Common myeloid progenitor, CD34-positive (primary cell): ENCODE data around the gene KLF9.
A peak's percentile ranks its signal among the peaks of the same experiment; 100 is the strongest.

Source experiments
- CTCF ChIA-PET: fragments of 350-600 bp; sonication (Branson Sonifier 250); formaldehyde crosslinking; loops from one replicate; lab custom pipeline; 2021; ENCODE audit warnings: antibody characterized with exemption; lab: Charles Lee
- POLR2A ChIA-PET: fragments of 350-600 bp; sonication (Branson Sonifier 250); formaldehyde crosslinking; loops from one replicate; lab custom pipeline; 2021; ENCODE audit warnings: antibody characterized with exemption; lab: Charles Lee
- DNase-seq, 3 donors: peaks; one replicate each; pipeline versions ENCODE4 v3.0.0 to v3.0.0-alpha.2; 2013
- H3K27ac ChIP-seq, 2 experiments: 1 replicate in 1 of 2; 2 replicates in 1 of 2; pipeline ENCODE4 v1.7.0; 2013; ENCODE audit warnings: inconsistent platforms in 2 of 2, low read length in 2 of 2, mild to moderate bottlenecking in 2 of 2, low read depth in 1 of 2, moderate library complexity in 1 of 2; ENCODE audit not compliant: severe bottlenecking in 2 of 2, insufficient read depth in 1 of 2, poor library complexity in 1 of 2
- H3K27me3 ChIP-seq, 5 experiments: replicated peaks in 2 of 5; 1 replicate in 3 of 5; 2 replicates in 2 of 5; pipeline versions ENCODE4 v1.6.1 to v1.7.0; 2013; ENCODE audit warnings: low read length in 4 of 5, mild to moderate bottlenecking in 2 of 5, moderate library complexity in 2 of 5, inconsistent platforms in 1 of 5; ENCODE audit not compliant: insufficient read depth in 5 of 5, control insufficient read depth in 4 of 5
- H3K36me3 ChIP-seq, 4 experiments: 1 replicate in 2 of 4; 2 replicates in 2 of 4; pipeline versions ENCODE4 v1.6.1 to v1.7.0; 2013; ENCODE audit warnings: low read length in 3 of 4, control low read depth in 1 of 4, mild to moderate bottlenecking in 1 of 4; ENCODE audit not compliant: control insufficient read depth in 4 of 4, insufficient read depth in 4 of 4
- H3K4me1 ChIP-seq, 4 experiments: 1 replicate in 3 of 4; 2 replicates in 1 of 4; pipeline versions ENCODE4 v1.6.1 to v1.7.1; 2013; ENCODE audit warnings: low read length in 3 of 4, mild to moderate bottlenecking in 3 of 4, control low read depth in 1 of 4, inconsistent platforms in 1 of 4, moderate library complexity in 1 of 4; ENCODE audit not compliant: control insufficient read depth in 4 of 4, insufficient read depth in 4 of 4; ENCODE audit errors: control extremely low read depth in 1 of 4
- H3K4me3 ChIP-seq, 7 experiments: 1 replicate in 4 of 7; 2 replicates in 3 of 7; pipeline versions ENCODE4 v1.5.1 to v1.7.0; 2013; ENCODE audit warnings: mild to moderate bottlenecking in 7 of 7, low read length in 6 of 7, moderate library complexity in 6 of 7, inconsistent platforms in 2 of 7, low read depth in 2 of 7, control low read depth in 1 of 7; ENCODE audit not compliant: insufficient read depth in 4 of 7, control insufficient read depth in 1 of 7; ENCODE audit errors: extremely low read depth in 1 of 7
- H3K9me3 ChIP-seq, 5 experiments: 1 replicate in 4 of 5; 2 replicates in 1 of 5; pipeline versions ENCODE4 v1.6.1 to v1.7.1; 2013; ENCODE audit warnings: low read length in 4 of 5, mild to moderate bottlenecking in 2 of 5, inconsistent platforms in 1 of 5, low read depth in 1 of 5, moderate library complexity in 1 of 5; ENCODE audit not compliant: control insufficient read depth in 4 of 5, insufficient read depth in 2 of 5; ENCODE audit errors: control extremely low read depth in 1 of 5
- WGBS: methylation state at CpG from one replicate; pipeline ENCODE4 v1.1.5; 2013; ENCODE audit not compliant: insufficient coverage; 5-methylcytosine and 5-hydroxymethylcytosine counted together

Gene KLF9

DNA sequence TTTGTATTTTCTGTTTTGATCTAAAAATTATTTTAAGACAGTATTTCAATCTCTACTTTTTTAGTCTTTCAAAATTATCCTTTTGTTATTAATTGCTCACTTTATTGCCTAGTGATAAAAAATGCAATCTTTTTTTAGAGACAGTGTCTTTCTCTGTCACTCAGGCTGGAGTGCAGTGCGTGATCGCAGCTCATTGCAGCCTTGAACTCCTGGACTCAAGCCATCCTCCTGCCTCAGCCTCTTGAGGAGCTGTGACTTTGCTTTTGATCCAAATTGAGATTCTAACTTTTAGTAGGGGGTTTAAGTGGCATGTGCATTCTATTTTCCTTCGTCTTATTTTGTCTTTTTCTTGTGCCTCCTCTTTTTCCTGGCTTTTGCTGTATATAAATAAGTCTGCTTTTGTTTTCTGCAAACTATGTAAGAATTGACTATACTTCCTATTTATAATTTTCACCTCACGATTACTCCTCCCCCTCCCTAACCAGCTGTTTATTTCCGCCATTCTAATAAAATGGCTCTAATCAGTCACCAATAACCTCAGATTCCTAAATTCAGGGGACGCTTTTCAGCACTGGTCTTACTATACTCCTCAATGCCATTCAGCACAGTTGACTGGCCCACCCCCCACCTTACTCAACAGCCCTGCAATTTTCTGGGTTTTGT, 32.3 kb downstream of the KLF9 start:
- no peaks in the 10 kb centered on the region for H3K27me3 ChIP-seq
- no peaks in the 10 kb centered on the region for H3K9me3 ChIP-seq
- WGBS = 97% methylated on average over 5 of the region's 6 CpGs
- DNase-seq = no peak
- peaks cover 0 to 7% (median 0%) of the 10 kb centered on the region in 4 experiments for H3K36me3 ChIP-seq
- H3K27ac ChIP-seq = no peak overlapping the region
- H3K4me3 ChIP-seq = no peak overlapping the region
- POLR2A ChIA-PET = no interaction called here
- H3K4me1 ChIP-seq = no peaks in the 10 kb centered on the region
- CTCF ChIA-PET = interaction anchor here (1.6 kb wide), 1 partner anchor 11 kb away, joined by 3 read pairs; no protein-coding TSS in a partner anchor

DNA sequence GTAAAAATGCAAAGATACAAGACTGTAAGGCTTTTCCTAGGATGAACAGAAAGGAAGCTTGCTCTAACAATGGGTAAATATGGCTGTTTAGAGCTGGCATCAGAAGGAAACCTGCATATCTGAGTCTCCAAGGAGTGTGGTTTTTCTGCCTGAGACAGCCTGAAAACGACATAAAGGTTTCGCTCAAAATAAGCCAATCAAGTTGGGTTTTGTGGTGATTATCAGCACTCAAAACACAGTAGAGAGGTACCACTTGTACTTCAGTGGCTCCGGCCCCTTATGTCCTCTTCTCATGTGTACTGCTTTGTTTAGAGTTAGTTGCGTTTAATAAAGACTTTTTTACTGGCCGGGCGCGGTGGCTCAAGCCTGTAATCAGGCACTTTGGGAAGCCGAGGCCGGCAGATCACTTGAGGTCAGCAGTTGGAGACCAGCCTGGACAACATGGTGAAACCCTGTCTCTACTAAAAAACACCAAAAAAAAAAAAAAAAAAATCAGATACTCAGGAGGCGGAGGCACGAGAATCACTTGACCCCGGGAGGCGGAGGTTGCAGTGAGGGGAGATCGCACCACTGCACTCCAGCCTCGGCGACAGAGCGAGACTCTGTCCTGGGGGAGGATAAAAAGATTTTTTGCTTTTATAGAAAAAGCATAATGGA, 39.4 kb downstream of the KLF9 start:
- Histone ChIP-seq H3K4me1 (no peaks in the 10 kb centered on the region), H3K27ac (no peak overlapping the region), H3K9me3 (no peaks in the 10 kb centered on the region), H3K27me3 (no peaks in the 10 kb centered on the region), H3K36me3 (no peaks in the 10 kb centered on the region), H3K4me3 (no peak overlapping the region)
- DNase-seq = peak in 1 of 3 donors; percentile 33
- ChIA-PET CTCF (interaction anchor here (1.4 kb wide), 1 partner anchor 227 kb away, joined by 3 read pairs; no protein-coding TSS in a partner anchor), POLR2A (no interaction called here)
- WGBS = 93% methylated on average over 9 of the region's 17 CpGs

DNA sequence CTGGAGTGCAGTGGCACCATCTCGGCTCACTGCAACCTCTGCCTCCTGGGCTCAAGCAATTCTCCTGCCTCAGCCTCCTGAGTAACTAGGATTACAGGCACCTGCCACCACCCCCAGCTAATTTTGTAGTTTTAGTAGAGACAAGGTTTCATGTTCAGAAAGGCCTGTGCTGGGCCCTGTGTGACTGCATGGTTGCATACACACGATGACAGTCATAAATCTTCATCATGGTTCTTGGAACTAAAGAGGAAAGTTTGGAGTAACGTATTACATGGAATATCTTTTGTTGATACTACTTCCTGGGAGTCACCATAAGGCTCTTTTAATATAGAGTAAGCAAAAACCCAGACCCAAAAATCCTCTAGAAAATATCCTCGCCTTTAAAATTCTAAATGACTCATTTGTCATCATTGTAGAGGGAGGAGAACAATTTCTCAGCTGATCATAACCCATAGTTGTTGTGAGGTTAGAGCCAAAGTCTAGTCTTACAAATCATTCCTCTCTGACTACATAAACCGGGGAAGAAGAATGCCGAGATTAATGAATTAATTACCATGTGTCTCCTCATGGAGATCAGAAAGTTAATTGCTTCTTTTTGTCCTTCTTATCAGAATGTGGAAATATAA, 47.0 kb downstream of the KLF9 start:
- Histone ChIP-seq H3K36me3 (no peaks in the 10 kb centered on the region), H3K4me1 (no peaks in the 10 kb centered on the region), H3K9me3 (no peaks in the 10 kb centered on the region), H3K27ac (no peak overlapping the region), H3K27me3 (no peaks in the 10 kb centered on the region), H3K4me3 (no peak overlapping the region)
- DNase-seq = no peak
- 0% methylated on average over 1 of the region's 6 CpGs for WGBS
- CTCF ChIA-PET = interaction anchor here (0.7 to 1.5 kb wide), 3 partner anchors 10 to 235 kb away, joined by 3 read pairs; no protein-coding TSS in a partner anchor
- POLR2A ChIA-PET = no interaction called here

DNA sequence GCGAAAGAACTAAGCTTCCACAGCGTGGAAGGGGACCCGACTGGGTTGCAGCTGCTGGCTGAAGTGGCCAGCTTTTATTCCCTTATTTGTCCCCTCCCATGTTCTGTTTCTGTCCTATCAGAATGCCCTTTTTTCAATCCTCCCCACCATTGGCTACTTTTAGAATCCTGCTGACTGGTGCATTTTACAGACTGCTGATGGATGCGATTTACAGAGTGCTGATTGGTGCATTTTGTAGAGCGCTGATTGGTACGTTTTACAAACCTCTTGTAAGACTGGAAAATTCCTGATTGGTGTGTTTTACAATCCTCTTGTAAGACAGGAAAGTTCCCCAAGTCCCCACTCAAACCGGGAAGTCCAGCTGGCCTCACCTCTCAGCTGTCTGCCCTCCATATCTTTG, 50.7 kb downstream of the KLF9 start:
- Histone ChIP-seq H3K9me3 (no peaks in the 10 kb centered on the region), H3K27ac (no peak overlapping the region), H3K4me3 (no peak overlapping the region), H3K36me3 (no peaks in the 10 kb centered on the region), H3K4me1 (no peaks in the 10 kb centered on the region), H3K27me3 (no peaks in the 10 kb centered on the region)
- no peak for DNase-seq
- WGBS = 100% methylated on average over 3 of the region's 7 CpGs
- POLR2A ChIA-PET = no interaction called here
- CTCF ChIA-PET = interaction anchor here (0.7 kb wide), 2 partner anchors 49 to 239 kb away, joined by 4 read pairs; no protein-coding TSS in a partner anchor

DNA sequence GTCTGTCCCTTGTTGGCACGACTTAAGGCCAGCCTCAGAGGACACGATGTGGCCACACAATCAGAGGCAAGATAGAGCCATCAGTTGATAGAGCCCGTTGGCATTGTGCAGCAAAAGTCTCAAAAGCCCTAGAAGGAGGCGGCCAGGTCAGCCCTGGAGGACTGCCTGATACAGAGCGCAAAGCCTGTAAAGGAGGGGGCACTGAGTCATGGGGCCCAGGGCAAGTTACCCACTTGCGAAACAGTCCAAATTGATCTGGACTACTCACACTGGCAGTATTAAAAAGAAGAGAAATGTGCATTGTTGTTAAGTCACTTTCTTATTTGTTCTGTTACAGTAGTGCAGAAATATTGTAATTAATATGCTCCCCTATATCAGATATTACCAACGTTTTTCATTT, 51.5 kb downstream of the KLF9 start:
- DNase-seq = no peak
- H3K36me3 ChIP-seq = no peaks in the 10 kb centered on the region
- no peaks in the 10 kb centered on the region for H3K27me3 ChIP-seq
- no peaks in the 10 kb centered on the region for H3K9me3 ChIP-seq
- ChIA-PET CTCF (no interaction called here), POLR2A (no interaction called here)
- H3K4me1 ChIP-seq = no peaks in the 10 kb centered on the region
- WGBS = 98% methylated on average over 5 of the region's 7 CpGs
- H3K27ac ChIP-seq = no peak overlapping the region
- no peak overlapping the region for H3K4me3 ChIP-seq

DNA sequence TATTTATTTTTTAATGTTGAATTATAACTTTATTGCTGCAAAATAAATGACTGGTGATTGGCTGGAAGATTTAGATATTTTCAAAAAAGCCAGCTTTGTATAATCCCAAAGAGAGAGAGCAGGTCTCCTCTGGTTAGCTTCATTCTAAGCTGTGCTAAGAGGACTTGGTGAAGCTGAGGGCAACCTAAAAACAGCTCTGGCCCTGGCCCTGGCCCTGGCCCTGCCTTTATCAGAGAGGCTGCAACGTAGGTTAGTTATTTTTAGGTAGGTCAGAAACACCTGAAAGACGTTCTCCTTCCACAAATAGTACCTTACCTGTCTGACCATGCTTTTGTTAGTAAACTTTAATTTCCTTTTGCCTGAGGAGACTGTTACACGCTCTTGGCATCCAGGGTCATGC, 58.7 kb downstream of the KLF9 start:
- Histone ChIP-seq H3K4me1 (no peaks in the 10 kb centered on the region), H3K4me3 (no peak overlapping the region), H3K9me3 (no peaks in the 10 kb centered on the region), H3K27me3 (no peaks in the 10 kb centered on the region), H3K36me3 (peaks cover 0 to 16% (median 7%) of the 10 kb centered on the region in 4 experiments), H3K27ac (no peak overlapping the region)
- CTCF ChIA-PET = interaction anchor here (1.3 to 2.4 kb wide), 2 partner anchors 244 to 247 kb away, joined by 4 to 10 read pairs; no protein-coding TSS in a partner anchor
- WGBS = 100% methylated on average over 2 of the region's 3 CpGs
- POLR2A ChIA-PET = interaction anchor here (0.5 to 0.6 kb wide), 2 partner anchors 43 to 1551 kb away, joined by 3 to 5 read pairs; no protein-coding TSS in a partner anchor
- no peak for DNase-seq

DNA sequence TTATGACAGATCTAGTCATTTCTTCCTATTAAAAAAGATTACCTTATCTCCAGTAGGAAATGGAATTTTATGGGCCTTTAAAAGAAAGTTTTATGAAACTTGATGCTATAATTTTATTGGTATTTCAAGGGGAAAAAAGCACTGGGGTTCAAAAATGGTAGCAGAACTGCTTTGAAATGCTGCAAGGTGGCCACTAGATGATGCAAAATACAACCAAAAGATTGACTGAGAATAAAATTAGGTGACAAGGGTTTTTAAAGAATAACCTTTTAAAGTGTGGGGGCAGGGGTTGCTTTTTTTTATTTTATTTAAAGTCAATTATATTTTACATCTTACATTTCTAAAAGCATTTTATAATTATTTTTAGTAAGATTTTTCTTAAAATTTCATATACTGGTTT, 61.7 kb downstream of the KLF9 start:
- POLR2A ChIA-PET = no interaction called here
- no peak overlapping the region for H3K27ac ChIP-seq
- peak; percentile 14 to 23 (median 23) for DNase-seq
- H3K4me3 ChIP-seq = no peak overlapping the region
- peaks cover 3 to 40% (median 15%) of the 10 kb centered on the region in 4 experiments for H3K36me3 ChIP-seq
- H3K27me3 ChIP-seq = no peaks in the 10 kb centered on the region
- CTCF ChIA-PET = interaction anchor here (1.8 kb wide), 2 partner anchors 132 to 249 kb away, joined by 9 read pairs; no protein-coding TSS in a partner anchor
- H3K4me1 ChIP-seq = no peaks in the 10 kb centered on the region
- no peaks in the 10 kb centered on the region for H3K9me3 ChIP-seq
